RKO (cell line): ENCODE data around the gene MAGEB1.
A peak's percentile ranks its signal among the peaks of the same experiment; 100 is the strongest.

ENCODE experiments used
- DNase-seq: peaks from one replicate; pipeline ENCODE4 v3.0.0-alpha.2; 2016; ENCODE audit warnings: low spot score

MAGEB1 gene

GRCh38 chrX:30246769-30247489 is at the start of gene MAGEB1:
TSS of gene MAGEB1 (plus strand) at chrX:30247146. CDS start at chrX:30250494, 3,348 bp downstream.
- no peak for DNase-seq

- no peak for DNase-seq
These were observed 34.8 kb upstream of the MAGEB1 start for GRCh38 chrX:30212172-30212571.

- DNase-seq = no peak
These were observed 31.5 kb upstream of the MAGEB1 start, which contains the start of gene MAGEB2 for GRCh38 chrX:30215357-30215843. TSS of gene MAGEB2 (plus strand) at chrX:30215563. CDS start at chrX:30218581, 3,018 bp downstream.

GRCh38 chrX:30217465-30217864 is 29.5 kb upstream of the MAGEB1 start:
- DNase-seq = no peak

- DNase-seq = no peak
These were observed 27.6 kb upstream of the MAGEB1 start for GRCh38 chrX:30219372-30219771.

- no peak for DNase-seq
These were observed 26.3 kb upstream of the MAGEB1 start for GRCh38 chrX:30220661-30221060.

- DNase-seq = no peak
These were observed 22.4 kb upstream of the MAGEB1 start for GRCh38 chrX:30224536-30224935.

- DNase-seq = no peak
These were observed 18.4 kb upstream of the MAGEB1 start for GRCh38 chrX:30228526-30228925.

- DNase-seq = no peak
These were observed 16.6 kb upstream of the MAGEB1 start, which contains the start of gene MAGEB3 for GRCh38 chrX:30230395-30230794. TSS of gene MAGEB3 (plus strand) at chrX:30230657. CDS start at chrX:30235925, 5,268 bp downstream.

GRCh38 chrX:30241724-30242415 is 5.1 kb upstream of the MAGEB1 start, which contains the start of gene MAGEB4:
TSS of gene MAGEB4 (plus strand) at chrX:30242000. CDS start at chrX:30242136, 136 bp downstream.
- DNase-seq = no peak

GRCh38 chrX:30248854-30249253 is 1.9 kb downstream of the MAGEB1 start:
- no peak for DNase-seq

- DNase-seq = no peak
These were observed 6.3 kb downstream of the MAGEB1 start for GRCh38 chrX:30253257-30253656.

GRCh38 chrX:30259927-30260326 is 13.0 kb downstream of the MAGEB1 start:
- no peak for DNase-seq

- no peak for DNase-seq
These were observed 14.1 kb downstream of the MAGEB1 start for GRCh38 chrX:30261012-30261411.

GRCh38 chrX:30262763-30263162 is 15.8 kb downstream of the MAGEB1 start:
- no peak for DNase-seq

- no peak for DNase-seq
These were observed 23.7 kb downstream of the MAGEB1 start for GRCh38 chrX:30270639-30271038.

- DNase-seq = peak; percentile 39
These were observed 28.6 kb downstream of the MAGEB1 start for GRCh38 chrX:30275498-30275897.

GRCh38 chrX:30278365-30278764 is 31.4 kb downstream of the MAGEB1 start:
- peak; percentile 40 for DNase-seq

- DNase-seq = no peak
These were observed 33.5 kb downstream of the MAGEB1 start for GRCh38 chrX:30280428-30280827.

- no peak for DNase-seq
These were observed 35.6 kb downstream of the MAGEB1 start for GRCh38 chrX:30282527-30282926.

GRCh38 chrX:30283456-30284200 is 36.7 kb downstream of the MAGEB1 start:
- DNase-seq = peak; percentile 85
